Stimulated activated CD8-positive, alpha-beta memory T cell treated with anti-CD3 and anti-CD28 coated beads, Interleukin-2, amount 100 ng/mL, for 1 hour (primary cell): ENCODE data around the gene SAYSD1.
"Not testable (repeated sequence)": the region's sequence is repeated elsewhere in the genome, so short reads cannot be mapped to it uniquely, and the experiment has no call there.

Source experiments
- DNase-seq, 2 donors: peaks; one replicate each; pipeline ENCODE4 v3.0.0-alpha.2; 2020; ENCODE audit warnings: low read depth in 2 of 2

The SAYSD1 gene, protein sequence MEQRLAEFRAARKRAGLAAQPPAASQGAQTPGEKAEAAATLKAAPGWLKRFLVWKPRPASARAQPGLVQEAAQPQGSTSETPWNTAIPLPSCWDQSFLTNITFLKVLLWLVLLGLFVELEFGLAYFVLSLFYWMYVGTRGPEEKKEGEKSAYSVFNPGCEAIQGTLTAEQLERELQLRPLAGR

GRCh38 chr6:39114704-39115599, at the start of gene SAYSD1:
Gene SAYSD1, minus strand, starts transcription at chr6:39115186. Its CDS starts 97 bp downstream, at chr6:39115089.
- peak; percentile 87 to 88 for DNase-seq

- no peak for DNase-seq
Observed at GRCh38 chr6:39157511-39157910, 42.5 kb upstream of the SAYSD1 start.

DNA sequence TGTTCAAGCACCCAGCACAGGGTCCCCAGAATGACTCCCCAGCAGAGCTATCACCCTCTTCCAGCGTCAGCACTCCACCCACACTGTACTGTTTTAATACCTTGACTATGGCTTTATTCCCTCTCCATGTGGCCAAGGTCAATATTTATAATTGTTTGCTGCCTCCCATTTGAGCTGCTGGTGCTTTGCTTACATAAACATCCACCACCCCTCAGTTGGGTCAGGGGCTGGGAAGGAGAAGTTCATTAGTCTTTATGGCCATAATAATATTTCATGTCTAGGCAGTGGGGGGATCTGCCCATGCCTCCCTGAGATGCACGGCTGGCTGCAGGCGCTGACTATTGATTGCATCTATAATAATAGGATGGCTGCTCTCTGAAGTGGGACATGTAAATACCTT, 41.8 kb upstream of the SAYSD1 start:
- no peak for DNase-seq

GRCh38 chr6:39154705-39155104, 39.7 kb upstream of the SAYSD1 start:
- DNase-seq = no peak

GRCh38 chr6:39153766-39154397, 38.9 kb upstream of the SAYSD1 start:
- no peak for DNase-seq

GRCh38 chr6:39152262-39152661, 37.3 kb upstream of the SAYSD1 start:
- no peak for DNase-seq

DNA sequence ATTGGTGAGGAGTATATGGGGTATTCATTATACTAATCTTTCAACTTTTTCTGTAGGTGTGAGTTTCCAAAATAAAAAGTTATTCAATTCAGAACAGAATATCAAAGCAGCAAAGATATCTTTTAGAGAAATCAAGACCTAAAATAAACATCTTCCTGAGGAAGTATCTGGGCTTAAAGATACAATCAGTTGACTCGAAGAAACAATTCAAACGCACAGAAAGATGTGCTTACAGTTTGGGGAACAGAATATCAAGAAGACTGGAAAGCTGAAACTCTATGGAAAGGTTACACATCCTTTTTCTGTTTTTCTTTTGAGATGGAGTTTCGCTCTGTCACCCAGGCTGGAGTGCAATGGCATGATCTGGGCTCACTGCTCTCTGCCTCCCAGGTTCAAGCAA, 36.2 kb upstream of the SAYSD1 start:
- DNase-seq = no peak

DNA sequence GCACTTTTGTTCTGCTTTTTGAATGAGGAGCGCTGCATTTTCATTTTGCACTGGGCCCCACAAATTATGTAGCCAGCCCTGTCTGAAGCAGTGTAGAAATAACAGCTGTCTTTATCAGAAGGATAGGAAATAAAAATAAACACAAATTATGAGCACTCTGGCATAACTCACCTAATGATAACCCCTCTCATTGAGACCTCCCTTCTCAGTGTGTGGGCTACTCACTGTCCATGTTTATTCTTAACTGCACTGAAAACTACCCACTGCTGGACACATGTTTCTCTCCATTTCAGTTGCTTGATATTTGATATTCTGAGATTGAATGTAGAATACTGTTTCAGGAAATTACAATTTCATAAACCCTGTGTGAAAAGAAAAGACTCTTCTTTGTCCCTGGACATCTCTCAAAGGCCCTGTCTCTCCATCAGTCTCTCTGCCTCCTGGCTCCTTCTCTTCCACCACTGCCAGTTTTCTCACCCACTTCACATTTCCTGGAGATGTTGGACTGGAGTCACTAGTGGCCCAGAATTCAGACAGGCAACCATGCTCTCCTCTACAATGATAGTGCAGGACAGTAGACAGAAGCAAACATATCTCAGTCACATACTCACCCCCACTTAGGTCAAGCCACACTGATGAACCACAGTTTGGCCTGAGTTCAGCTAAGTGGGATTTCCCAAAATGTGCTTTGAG, 29.6 kb upstream of the SAYSD1 start:
- no peak for DNase-seq

- DNase-seq = no peak
Observed at GRCh38 chr6:39143238-39143930, 28.4 kb upstream of the SAYSD1 start.

DNA sequence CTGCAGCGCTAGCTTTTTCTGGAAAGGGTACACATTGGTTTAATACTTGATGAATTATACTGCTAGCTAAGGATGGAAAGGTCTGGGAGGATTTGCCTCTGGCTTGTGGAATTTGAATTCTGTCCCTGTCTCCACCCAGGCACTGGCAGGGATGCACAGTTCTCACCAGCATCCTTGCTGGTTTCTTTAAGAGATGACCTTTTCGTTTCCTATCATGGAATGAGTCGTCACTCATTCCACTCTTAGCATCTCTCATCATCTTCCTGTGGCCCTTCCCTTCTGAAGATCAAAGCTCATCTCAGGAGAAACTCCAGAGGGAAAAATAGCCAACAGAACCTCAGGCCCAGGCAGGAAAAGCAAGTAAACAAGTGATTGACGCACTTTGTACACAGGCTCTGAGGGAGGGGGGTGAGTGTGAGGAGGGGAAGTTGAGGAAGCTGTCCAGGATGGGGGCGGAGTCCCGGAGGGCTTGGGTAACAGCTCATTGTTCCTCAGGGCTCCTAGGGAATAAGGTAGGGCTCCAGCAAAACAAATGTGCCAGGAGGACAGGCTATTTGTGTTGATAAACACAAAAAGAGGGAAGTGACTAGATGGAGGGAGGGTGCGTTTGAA, 25.7 kb upstream of the SAYSD1 start:
- DNase-seq = no peak

DNA sequence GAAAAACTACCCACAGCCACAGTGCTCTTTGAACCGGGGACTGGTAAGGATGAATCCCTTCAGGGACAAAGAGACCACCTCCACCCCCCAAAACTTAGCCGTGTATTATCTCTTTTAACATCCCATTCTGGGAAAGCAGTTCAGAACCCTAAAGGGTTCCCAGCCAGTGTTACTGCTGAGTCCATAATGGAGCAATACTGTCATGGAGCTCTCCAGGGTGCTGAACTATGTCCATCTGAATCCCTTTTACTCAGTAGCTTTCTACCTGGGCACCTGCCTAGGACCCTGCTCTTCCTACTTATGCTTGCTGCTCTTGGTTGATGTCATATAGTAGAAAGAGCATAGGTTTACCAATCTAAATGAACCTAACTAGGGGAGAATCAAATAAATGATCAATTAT, 22.3 kb upstream of the SAYSD1 start:
- peak in 1 of 2 donors; percentile 4 for DNase-seq

- not testable (repeated sequence) for DNase-seq
Observed at GRCh38 chr6:39136207-39136606, 21.2 kb upstream of the SAYSD1 start.

DNA sequence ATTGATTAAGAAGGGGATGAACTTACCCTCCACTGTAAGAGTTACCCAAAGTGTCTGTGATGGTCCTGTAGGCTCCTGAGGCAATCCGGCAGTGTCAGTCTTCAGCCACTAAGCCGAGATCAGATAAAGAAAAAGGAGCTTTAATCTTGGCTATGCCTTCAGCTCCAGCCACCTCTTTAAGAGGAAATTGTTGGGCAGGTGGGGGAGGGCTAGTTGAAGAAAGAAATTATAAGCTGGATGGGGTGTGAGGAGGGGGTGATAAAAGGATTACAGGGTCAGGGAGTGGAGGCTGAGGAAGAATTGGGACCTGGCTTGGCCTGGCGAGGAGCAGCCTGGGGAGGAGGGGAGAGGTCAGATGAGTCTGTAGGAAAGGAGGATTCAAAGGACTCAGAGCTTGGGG, 19.8 kb upstream of the SAYSD1 start:
- not testable (repeated sequence) for DNase-seq

GRCh38 chr6:39130691-39131090, 15.7 kb upstream of the SAYSD1 start:
- DNase-seq = no peak

DNA sequence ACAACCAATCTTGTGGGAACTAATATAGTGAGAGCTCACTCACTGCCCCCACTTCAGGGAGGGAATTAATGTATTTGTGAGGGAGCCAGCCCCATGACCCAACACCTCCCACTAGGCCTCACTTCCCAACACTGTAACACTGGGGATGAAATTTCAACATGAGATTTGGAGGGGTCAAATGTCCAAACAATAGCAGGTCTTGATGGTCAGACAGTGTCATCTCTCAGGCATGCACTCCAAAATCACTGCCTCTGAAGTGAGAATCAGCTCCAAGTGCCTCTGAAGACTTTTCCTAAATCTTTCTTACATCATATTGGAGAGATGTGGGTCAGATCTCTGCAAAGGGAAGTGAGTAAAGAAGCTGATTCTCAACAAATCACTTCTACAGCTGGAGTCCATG, 13.8 kb upstream of the SAYSD1 start:
- no peak for DNase-seq

- DNase-seq = no peak
Observed at GRCh38 chr6:39128106-39128505, 13.1 kb upstream of the SAYSD1 start.

DNA sequence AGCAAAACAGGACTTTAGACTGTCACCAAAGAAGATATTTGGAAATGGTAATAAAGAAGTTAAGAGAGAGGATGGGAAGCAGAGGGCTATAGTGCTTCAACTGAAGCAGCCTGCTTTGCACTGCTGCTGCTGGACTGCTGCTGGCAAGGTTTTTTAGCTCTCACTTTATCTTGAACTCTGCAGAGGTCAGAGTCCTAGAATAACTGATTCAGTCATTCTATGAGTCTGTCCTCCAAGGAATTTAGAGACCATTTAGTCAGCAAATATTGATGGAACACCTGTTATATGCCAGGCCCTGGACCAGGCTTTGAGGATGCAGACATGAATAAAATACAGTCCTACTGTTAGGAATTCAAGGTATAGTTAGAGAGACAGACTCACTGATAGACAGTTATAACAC, 9.1 kb upstream of the SAYSD1 start:
- no peak for DNase-seq

GRCh38 chr6:39118921-39119320, 3.9 kb upstream of the SAYSD1 start:
- no peak for DNase-seq

DNA sequence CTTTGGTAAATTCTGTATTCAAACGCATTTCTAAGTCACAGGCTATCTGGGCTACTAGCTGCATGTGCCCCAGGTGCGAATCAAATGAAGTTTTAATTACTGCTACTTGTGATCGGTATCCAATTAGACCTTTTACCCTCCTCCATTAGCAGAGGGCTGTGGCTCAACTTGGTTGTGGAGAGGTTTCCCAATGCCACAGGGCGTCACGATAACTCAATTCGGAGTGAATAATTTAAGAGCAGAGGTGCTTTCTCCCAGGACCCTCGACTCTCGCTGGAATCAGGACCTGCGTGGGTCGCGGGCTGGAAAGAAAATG, 640 bp downstream of the SAYSD1 start:
- no peak for DNase-seq

GRCh38 chr6:39113788-39114187, 1.2 kb downstream of the SAYSD1 start:
- DNase-seq = no peak

DNA sequence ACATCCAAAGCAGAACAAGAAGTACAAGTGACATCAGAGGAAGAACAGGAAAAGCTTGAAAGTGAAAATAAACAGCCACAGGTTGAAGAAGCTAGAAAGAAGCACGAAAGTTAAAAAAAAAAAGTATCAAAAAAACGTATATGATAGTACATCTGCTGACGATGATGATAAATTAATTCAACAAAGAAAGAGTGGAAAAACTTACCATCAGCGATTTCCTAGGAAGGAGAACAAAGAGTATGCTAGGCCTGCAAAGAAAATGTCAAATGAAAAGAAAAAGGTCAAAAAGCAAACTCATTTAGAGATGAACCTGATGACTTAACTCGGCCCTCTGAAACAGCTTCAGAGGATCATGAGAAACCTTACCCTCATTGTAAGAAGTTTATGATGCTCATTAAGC, 3.7 kb downstream of the SAYSD1 start:
- DNase-seq = no peak
